HepG2 (cell line): Measurements from ENCODE around the gene PROSER1. TPM values are rescaled to one million over a fixed set of nuclear protein-coding genes. Genes with fewer than 3 reads are reported as not detected.
A peak's percentile ranks its signal among the peaks of the same experiment; 100 is the strongest.

Experiments used
- ATF1 ChIP-seq: IDR thresholded peaks from 2 replicates; pipeline ENCODE4 v1.6.1; 2016; ENCODE audit warnings: mild to moderate bottlenecking, control low read depth
- ELF4 ChIP-seq: sonication (generic); formaldehyde crosslinking; IDR thresholded peaks from 2 replicates; pipeline ENCODE4 v1.5.0; 2020; ENCODE audit warnings: missing genetic modification reagents, mild to moderate bottlenecking, moderate library complexity, borderline replicate concordance
- GABPA ChIP-seq, 2 experiments: IDR thresholded peaks; 2 replicates each; pipeline ENCODE4 v1.6.1; 2011 to 2016; ENCODE audit warnings: low read depth in 2 of 2, low read length in 1 of 2, missing biosample characterization in 1 of 2, missing genetic modification characterization in 1 of 2
- POLR2AphosphoS5 ChIP-seq: IDR thresholded peaks from 2 replicates; pipeline ENCODE4 v1.6.1; 2012; ENCODE audit warnings: low read depth, low read length
- RBFOX2 ChIP-seq: fragments of 200-400 bp; formaldehyde crosslinking; IDR thresholded peaks from 2 replicates; pipeline ENCODE4 v1.6.1; 2017; ENCODE audit warnings: low read depth, mild to moderate bottlenecking, low read length
- RFXAP ChIP-seq: sonication (generic); formaldehyde crosslinking; IDR thresholded peaks from 2 replicates; pipeline ENCODE4 v1.4.0; 2020; ENCODE audit warnings: missing genetic modification reagents, borderline replicate concordance
- SIN3B ChIP-seq: fragments of 150-350 bp; IDR thresholded peaks from 2 replicates; pipeline ENCODE4 v1.6.1; 2014; ENCODE audit warnings: low read length
- THAP11 ChIP-seq: IDR thresholded peaks from 2 replicates; pipeline ENCODE4 v1.6.1; 2016; ENCODE audit warnings: missing biosample characterization, missing genetic modification reagents
- ZBTB7A ChIP-seq: sonication (generic); formaldehyde crosslinking; IDR thresholded peaks from 2 replicates; pipeline ENCODE4 v1.8.0; 2022; ENCODE audit warnings: mild to moderate bottlenecking, missing genetic modification reagents
- ZFAT ChIP-seq: sonication (generic); formaldehyde crosslinking; conservative IDR thresholded peaks from 2 replicates; pipeline ENCODE4 v1.8.1; 2023; ENCODE audit warnings: missing genetic modification reagents, inconsistent platforms
- ZFY ChIP-seq: sonication (generic); formaldehyde crosslinking; IDR thresholded peaks from 2 replicates; pipeline ENCODE4 v1.4.0; 2020; ENCODE audit warnings: missing genetic modification reagents
- ZNF335 ChIP-seq: sonication (generic); formaldehyde crosslinking; IDR thresholded peaks from 2 replicates; pipeline ENCODE4 v1.4.0; 2020; ENCODE audit warnings: missing genetic modification reagents
- ZNF614 ChIP-seq: IDR thresholded peaks from 2 replicates; pipeline ENCODE4 v1.6.1; 2018; ENCODE audit warnings: missing biosample characterization, missing genetic modification reagents, inconsistent platforms, borderline replicate concordance
- ZNF619 ChIP-seq: sonication (generic); formaldehyde crosslinking; IDR thresholded peaks from 2 replicates; pipeline ENCODE4 v1.4.0; 2020; ENCODE audit warnings: mild to moderate bottlenecking, missing genetic modification reagents
- ZNF749 ChIP-seq: sonication (generic); formaldehyde crosslinking; IDR thresholded peaks from 2 replicates; pipeline ENCODE4 v1.8.0; 2022; ENCODE audit warnings: mild to moderate bottlenecking, missing genetic modification reagents, moderate library complexity, borderline replicate concordance
- ZNF761 ChIP-seq: sonication (generic); formaldehyde crosslinking; conservative IDR thresholded peaks from 2 replicates; pipeline ENCODE4 v1.4.0; 2020; ENCODE audit warnings: mild to moderate bottlenecking, missing genetic modification reagents
- ZNF773 ChIP-seq: sonication (generic); formaldehyde crosslinking; IDR thresholded peaks from 2 replicates; pipeline ENCODE4 v1.4.0; 2020; ENCODE audit warnings: missing genetic modification reagents, borderline replicate concordance
- ZNF816 ChIP-seq: sonication (generic); formaldehyde crosslinking; IDR thresholded peaks from 2 replicates; pipeline ENCODE4 v1.8.0; 2022; ENCODE audit warnings: missing genetic modification reagents, mild to moderate bottlenecking, borderline replicate concordance
- ZNF883 ChIP-seq: sonication (generic); formaldehyde crosslinking; IDR thresholded peaks from 2 replicates; pipeline ENCODE4 v1.5.1; 2020; ENCODE audit warnings: mild to moderate bottlenecking, missing genetic modification reagents; ENCODE audit errors: not compliant biosample characterization
- ZZZ3 ChIP-seq: sonication (generic); formaldehyde crosslinking; IDR thresholded peaks from 2 replicates; pipeline ENCODE4 v1.4.0; 2020; ENCODE audit warnings: missing genetic modification reagents, mild to moderate bottlenecking, borderline replicate concordance
- polyA plus RNA-seq, 8 experiments: library from polyadenylated mRNA; depleted of rRNA in 3 of 8; stranded (reverse) in 7 of 8; unstranded in 1 of 8; fragments of >200 nt; fragmentation: Illumina TruSeq in 4 of 8; extraction: Trizol in 4 of 8; gene quantifications; 2 replicates each; pipeline versions ENCODE4 v1.2.1 to v1.2.3, GENCODE V29; 2011 to 2016; ENCODE audit warnings: low read depth in 4 of 8, missing spikeins in 1 of 8, mixed read lengths in 1 of 8; ENCODE audit not compliant: insufficient read depth in 1 of 8
- total RNA-seq, 5 experiments: library from RNA; depleted of rRNA; stranded (reverse); fragments of >200 nt; fragmentation: Illumina TruSeq; extraction: Trizol; gene quantifications; 2 replicates each; pipeline ENCODE4 v1.2.3, GENCODE V29; 2016; ENCODE audit warnings: low read depth in 1 of 5
- TF ChIP-seq, protein P1 (sequence below): sonication (generic); formaldehyde crosslinking; IDR thresholded peaks from 2 replicates; pipeline ENCODE4 v1.4.0; 2020; ENCODE audit warnings: mild to moderate bottlenecking, missing genetic modification reagents
- TF ChIP-seq, protein P2 (sequence below): IDR thresholded peaks from 2 replicates; pipeline ENCODE4 v1.6.1; 2012; ENCODE audit warnings: low read depth, low read length, improper control_type of control experiment
- TF ChIP-seq, protein P3 (sequence below): sonication (generic); formaldehyde crosslinking; IDR thresholded peaks from 2 replicates; pipeline ENCODE4 v1.4.0; 2020; ENCODE audit warnings: missing genetic modification reagents
- TF ChIP-seq, protein P4 (sequence below): sonication (generic); formaldehyde crosslinking; IDR thresholded peaks from 2 replicates; pipeline ENCODE4 v1.4.0; 2020; ENCODE audit warnings: missing genetic modification reagents

The PROSER1 gene
- total and polyA plus RNA-seq, 2 of the 13 experiments (the other 11 are each of a cell fraction or from before 2014, with no cell fraction given): 11.4 to 17.2 TPM

DNA sequence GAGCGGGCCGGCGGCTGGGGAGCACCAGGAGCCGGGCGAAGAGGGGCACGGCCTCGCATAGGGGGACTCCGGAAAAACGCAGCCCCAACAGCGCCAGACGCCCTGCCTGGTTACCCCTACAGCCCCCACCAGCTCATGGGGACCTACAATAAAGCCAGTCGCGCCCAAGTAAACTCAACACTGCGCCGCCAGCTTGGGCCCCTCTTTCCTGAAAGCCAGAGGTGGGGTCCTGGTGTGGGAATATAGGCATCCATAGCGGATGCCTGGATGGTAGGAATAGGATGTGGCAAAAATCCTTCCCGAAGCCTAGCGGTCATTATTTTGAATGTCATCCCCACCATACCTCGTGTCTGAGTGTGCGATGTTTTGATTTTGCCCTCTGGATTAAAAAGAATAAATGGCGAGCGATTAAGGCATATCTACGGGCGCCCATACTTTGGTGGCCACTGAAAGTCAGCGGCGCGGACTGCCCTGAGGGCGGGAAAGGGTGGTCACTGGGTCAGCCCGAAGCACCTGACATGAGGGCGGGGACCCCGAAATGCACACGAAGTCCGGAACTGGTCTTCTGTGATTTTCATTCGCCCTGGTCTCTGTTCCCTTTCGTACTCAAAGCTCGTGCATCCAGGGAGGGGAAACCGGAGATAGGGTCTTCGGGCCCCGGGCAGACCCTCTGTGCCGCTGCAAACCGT is at the start of gene PROSER1, which contains the start of gene NHLRC3 (continued):
- TF ChIP-seq, protein P1, sequence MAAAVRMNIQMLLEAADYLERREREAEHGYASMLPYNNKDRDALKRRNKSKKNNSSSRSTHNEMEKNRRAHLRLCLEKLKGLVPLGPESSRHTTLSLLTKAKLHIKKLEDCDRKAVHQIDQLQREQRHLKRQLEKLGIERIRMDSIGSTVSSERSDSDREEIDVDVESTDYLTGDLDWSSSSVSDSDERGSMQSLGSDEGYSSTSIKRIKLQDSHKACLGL (CRISPR knock-in tag): 0 out of 2 replicates have a peak, but pooled peaks have one; percentile 14
- TF ChIP-seq ZFY (CRISPR knock-in tag) (peak; percentile 87; the same call in 1 of the 2 replicates), SIN3B (peak; percentile 53; the same call in 1 of the 2 replicates), ZNF749 (CRISPR knock-in tag) (no peak), ZFAT (CRISPR knock-in tag) (peak; percentile 80; the same call in 1 of the 2 replicates), ZBTB7A (CRISPR knock-in tag) (0 out of 2 replicates have a peak, but pooled peaks have one; percentile 56), RFXAP (CRISPR knock-in tag) (0 out of 2 replicates have a peak, but pooled peaks have one; percentile 16), RBFOX2 (peak; percentile 35), ZNF816 (CRISPR knock-in tag) (no peak), ZNF761 (CRISPR knock-in tag) (0 out of 2 replicates have a peak, but pooled peaks have one; percentile 29), ZNF619 (CRISPR knock-in tag) (0 out of 2 replicates have a peak, but pooled peaks have one; percentile 23), POLR2AphosphoS5 (peak; percentile 36; the same call in 1 of the 2 replicates), ZNF614 (no peak), ZZZ3 (CRISPR knock-in tag) (peak; percentile 80), ZNF335 (CRISPR knock-in tag) (peak; percentile 100), GABPA (IDR thresholded peaks at IDR 0.05; ENCODE audit: low read depth, low read length) (no peak), GABPA (CRISPR knock-in tag; IDR thresholded peaks at IDR 0.05; ENCODE audit: low read depth) (peak; percentile 37; the same call in 1 of the 2 replicates), ZNF773 (0 out of 2 replicates have a peak, but pooled peaks have one; percentile 48), ATF1 (peak; percentile 91), ELF4 (CRISPR knock-in tag) (peak; percentile 27; the same call in 1 of the 2 replicates), ZNF883 (CRISPR knock-in tag) (peak; percentile 17), THAP11 (CRISPR knock-in tag) (peak; percentile 82)
- TF ChIP-seq, protein P2, sequence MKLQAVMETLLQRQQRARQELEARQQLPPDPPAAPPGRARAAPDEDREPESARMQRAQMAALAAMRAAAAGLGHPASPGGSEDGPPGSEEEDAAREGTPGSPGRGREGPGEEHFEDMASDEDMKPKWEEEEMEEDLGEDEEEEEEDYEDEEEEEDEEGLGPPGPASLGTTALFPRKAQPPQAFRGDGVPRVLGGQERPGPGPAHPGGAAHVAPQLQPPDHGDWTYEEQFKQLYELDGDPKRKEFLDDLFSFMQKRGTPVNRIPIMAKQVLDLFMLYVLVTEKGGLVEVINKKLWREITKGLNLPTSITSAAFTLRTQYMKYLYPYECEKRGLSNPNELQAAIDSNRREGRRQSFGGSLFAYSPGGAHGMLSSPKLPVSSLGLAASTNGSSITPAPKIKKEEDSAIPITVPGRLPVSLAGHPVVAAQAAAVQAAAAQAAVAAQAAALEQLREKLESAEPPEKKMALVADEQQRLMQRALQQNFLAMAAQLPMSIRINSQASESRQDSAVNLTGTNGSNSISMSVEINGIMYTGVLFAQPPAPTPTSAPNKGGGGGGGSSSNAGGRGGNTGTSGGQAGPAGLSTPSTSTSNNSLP: peak; percentile 79
- TF ChIP-seq, protein P3, sequence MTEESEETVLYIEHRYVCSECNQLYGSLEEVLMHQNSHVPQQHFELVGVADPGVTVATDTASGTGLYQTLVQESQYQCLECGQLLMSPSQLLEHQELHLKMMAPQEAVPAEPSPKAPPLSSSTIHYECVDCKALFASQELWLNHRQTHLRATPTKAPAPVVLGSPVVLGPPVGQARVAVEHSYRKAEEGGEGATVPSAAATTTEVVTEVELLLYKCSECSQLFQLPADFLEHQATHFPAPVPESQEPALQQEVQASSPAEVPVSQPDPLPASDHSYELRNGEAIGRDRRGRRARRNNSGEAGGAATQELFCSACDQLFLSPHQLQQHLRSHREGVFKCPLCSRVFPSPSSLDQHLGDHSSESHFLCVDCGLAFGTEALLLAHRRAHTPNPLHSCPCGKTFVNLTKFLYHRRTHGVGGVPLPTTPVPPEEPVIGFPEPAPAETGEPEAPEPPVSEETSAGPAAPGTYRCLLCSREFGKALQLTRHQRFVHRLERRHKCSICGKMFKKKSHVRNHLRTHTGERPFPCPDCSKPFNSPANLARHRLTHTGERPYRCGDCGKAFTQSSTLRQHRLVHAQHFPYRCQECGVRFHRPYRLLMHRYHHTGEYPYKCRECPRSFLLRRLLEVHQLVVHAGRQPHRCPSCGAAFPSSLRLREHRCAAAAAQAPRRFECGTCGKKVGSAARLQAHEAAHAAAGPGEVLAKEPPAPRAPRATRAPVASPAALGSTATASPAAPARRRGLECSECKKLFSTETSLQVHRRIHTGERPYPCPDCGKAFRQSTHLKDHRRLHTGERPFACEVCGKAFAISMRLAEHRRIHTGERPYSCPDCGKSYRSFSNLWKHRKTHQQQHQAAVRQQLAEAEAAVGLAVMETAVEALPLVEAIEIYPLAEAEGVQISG (CRISPR knock-in tag): peak; percentile 91
- TF ChIP-seq, protein P4, sequence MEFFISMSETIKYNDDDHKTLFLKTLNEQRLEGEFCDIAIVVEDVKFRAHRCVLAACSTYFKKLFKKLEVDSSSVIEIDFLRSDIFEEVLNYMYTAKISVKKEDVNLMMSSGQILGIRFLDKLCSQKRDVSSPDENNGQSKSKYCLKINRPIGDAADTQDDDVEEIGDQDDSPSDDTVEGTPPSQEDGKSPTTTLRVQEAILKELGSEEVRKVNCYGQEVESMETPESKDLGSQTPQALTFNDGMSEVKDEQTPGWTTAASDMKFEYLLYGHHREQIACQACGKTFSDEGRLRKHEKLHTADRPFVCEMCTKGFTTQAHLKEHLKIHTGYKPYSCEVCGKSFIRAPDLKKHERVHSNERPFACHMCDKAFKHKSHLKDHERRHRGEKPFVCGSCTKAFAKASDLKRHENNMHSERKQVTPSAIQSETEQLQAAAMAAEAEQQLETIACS (CRISPR knock-in tag): 0 out of 2 replicates have a peak, but pooled peaks have one; percentile 34
